NCI-H748 (cell line): ENCODE measurements around the gene CHST5.
"Not testable (repeated sequence)": the region's sequence is repeated elsewhere in the genome, so short reads cannot be mapped to it uniquely, and the experiment has no call there.

Experiments
- DNase-seq: peaks from one replicate; lab custom pipeline; 2025; ENCODE audit not compliant: unreplicated experiment; lab: John Stamatoyannopoulos, UW

The CHST5 gene

DNA sequence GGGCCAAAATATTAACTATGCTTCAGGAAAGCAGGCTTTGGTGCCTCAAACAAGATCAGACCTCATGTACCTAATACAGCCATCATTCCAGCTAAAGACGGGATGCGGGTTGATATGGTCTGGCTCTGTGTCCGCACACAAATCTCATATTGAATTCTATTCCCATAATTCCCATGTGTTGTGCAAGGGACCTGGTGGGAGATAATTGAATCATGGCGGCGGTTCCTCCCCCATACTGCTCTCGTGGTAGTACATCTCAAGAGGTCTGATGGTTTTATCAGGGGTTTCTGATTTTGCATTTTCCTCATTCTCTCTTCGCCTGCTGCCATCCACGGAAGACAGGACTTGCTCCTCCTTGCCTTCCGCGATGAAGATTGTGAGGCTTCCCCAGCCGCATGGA, 21.6 kb downstream of the CHST5 start:
- DNase-seq: no peak

DNA sequence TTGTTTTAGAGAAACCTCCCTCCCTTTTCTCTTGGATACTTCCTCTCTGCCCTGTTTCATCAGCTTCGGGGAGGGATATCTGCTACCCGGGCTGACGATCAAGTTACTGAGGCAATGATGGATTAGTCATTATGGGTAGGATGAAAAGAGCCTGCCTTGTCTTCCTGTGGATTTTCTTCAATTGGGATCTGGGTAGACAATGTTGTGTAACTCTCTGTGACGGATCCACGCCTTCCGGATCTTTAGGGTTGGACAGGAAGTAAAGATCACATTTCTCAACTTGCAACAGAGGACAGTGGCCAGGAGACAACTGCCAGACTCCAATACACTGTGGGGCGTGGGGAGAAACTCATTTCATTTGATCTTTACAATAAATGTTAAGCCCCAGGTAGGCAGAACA, 29.3 kb downstream of the CHST5 start:
- no peak for DNase-seq

DNA sequence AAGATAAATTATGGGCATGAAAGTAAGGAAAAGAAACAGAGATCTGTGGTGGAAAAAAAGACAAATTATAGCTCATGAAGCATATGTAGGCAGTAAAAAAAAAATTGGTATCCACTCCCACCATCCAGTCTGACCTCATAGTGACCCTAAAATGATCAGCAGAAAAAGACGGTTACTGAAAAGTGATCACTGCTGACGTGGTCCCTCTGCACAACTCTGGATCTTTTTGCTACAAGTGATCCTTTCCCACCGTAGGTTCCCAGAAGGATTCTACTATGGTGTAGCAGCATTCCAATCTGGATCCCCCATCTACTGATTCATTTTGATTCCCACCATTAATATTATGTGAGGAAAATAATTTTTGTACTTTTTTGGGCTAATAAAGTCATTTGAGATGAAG, 29.8 kb downstream of the CHST5 start:
- no peak for DNase-seq

- no peak for DNase-seq
Observed at GRCh38 chr16:75503801-75504200, 32.1 kb downstream of the CHST5 start.

GRCh38 chr16:75502916-75503605, 32.8 kb downstream of the CHST5 start:
- no peak for DNase-seq

- not testable (repeated sequence) for DNase-seq
Observed at GRCh38 chr16:75501820-75502219, 34.1 kb downstream of the CHST5 start.

GRCh38 chr16:75501359-75501758, 34.5 kb downstream of the CHST5 start:
- DNase-seq: no peak

GRCh38 chr16:75498605-75499322, 37.1 kb downstream of the CHST5 start:
- DNase-seq: peak; percentile 47

DNA sequence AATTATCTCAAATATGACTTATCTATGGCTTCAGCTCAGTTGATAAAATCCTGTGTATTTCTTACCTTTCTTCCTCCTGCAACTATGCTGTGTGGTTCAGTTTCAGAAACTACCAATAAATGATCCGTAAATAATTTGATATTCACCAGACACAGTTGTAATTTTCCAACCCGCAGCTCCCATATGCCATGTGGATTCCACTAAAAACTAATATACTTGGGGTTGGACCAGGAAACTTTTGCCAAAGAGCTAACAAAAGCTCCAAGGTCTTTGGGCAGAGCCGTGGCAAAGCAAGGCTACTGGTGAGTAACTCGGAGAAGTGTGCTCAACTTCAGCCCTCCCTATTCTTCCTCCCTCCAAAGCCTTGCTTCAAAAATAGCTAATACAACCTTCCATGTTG, 38.4 kb downstream of the CHST5 start:
- DNase-seq: no peak

- peak; percentile 60 for DNase-seq
Observed at GRCh38 chr16:75495076-75495674, 40.7 kb downstream of the CHST5 start, which contains the start of gene CHST6. Gene CHST6, minus strand, starts transcription at chr16:75495441. Its CDS starts 15,613 bp downstream, at chr16:75479828.

DNA sequence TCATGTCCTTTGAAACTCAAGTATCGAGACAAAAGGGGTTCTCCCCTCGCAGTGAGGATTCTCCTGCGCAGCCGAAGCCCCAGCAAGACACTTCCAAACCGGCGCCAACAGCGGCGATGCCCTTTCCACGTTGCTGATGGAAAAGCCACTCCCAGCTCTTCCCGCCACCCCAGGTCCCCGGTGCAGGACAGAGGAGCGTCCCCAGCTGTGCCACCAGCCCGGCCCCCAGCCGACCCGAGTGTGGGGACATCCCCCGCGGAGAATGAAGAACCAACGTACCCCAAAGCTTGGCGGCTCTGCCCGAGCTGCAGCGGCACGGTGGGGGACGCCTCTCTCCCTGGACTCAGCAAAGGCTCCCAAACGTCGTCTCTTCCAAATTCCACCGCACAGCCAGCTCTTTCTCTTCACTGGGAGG, 41.2 kb downstream of the CHST5 start:
- no peak for DNase-seq

DNA sequence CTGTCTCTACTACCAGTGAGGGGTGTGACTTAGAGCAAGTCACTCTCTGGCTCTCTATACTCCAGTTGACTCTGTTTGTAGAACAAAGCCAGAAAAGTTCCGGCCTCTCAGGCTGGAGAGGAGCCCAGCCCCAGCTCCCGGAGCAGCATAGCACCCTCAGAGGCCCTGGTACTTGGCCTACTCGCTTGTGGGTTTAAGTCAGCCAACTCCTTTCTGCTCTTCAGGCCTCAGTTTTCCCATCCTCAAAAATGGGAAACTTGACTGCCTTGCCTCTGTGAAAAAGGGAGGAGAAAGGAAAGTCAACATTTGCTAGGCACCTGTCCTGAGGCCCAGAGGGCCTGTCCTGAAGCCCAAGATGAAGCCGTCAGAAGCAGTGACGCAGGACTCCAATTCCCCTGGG, 41.7 kb downstream of the CHST5 start:
- DNase-seq: no peak

DNA sequence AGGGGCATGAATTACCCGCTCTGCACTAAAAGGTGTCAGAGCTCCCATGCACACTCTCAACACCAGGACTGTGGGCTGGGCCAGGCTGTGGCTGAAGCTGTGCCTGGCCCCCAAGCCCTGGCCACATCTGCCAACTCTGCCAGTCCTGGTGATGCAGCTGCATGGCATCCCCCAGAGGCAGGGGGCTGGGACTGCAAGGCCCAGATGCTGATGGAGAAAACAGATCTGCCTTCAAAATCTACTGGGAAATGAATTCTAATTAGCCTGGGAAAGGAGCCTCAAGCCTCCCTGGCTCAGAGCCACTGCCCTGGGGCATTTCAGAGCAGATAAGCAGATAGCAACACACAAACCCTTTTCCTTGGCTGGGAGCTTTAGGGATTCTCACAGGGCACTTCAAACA, 44.0 kb downstream of the CHST5 start:
- DNase-seq: peak; percentile 10

GRCh38 chr16:75488322-75488721, 47.6 kb downstream of the CHST5 start:
- DNase-seq: no peak

DNA sequence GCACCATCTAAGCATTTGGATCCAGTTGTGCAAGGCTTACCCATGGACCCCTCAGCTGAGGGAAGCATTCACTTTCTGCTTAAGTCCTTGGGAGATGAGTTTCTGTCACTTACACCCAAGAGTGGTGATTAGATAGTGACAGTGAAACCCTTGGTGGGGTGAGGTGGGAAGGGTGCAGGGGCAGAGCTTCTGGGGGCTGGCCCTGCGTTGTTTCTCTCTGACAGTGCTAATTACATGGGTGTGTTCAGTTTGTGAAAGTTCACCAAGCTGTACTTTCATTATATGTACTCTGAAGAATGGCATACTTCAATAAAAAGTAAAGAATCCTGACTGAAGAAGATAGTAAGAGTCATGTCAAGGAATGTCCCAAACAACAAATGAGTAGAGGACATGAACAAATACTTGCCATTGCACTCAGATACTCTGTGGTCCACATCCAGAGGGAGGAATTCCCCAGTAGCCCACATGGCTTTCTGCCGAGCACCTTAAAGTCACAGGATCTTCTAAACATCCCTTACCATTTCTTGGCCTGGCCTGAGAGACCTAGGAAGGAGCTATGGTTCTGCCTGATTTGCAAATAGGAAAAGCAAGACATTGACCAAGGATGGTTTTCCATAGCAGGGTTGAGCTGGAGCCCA, 49.1 kb downstream of the CHST5 start:
- no peak for DNase-seq

DNA sequence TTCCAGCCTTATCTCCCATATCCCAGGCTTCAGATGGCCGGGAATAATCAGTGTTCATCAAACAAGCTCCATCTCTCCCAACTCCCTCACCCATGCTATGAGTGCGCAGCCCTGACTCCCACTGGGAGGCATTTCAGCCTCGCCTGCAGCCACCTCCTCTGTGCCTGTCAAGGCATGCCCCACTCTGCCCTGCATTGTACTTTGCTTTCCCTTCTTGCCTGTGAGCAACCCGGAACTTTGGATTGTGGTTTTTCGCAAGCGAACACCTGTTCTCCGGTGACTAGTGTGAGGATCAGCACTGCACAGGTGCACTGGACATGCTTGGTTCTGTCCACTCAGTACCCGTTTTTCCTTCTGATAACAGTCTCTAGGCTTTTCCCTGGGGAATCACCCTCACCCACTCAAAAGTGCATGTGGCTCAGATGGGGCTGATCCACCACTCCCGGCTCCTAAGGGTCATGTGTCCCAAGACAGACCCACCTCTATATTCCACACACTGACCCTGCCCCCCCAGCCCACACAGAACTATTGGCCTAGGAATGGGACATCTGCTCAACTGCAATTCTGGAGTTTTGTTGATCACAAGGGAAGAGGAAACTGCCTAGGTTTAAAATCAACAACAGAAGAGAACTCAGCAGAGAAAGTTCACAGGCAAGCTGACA, 49.8 kb downstream of the CHST5 start:
- DNase-seq: no peak

DNA sequence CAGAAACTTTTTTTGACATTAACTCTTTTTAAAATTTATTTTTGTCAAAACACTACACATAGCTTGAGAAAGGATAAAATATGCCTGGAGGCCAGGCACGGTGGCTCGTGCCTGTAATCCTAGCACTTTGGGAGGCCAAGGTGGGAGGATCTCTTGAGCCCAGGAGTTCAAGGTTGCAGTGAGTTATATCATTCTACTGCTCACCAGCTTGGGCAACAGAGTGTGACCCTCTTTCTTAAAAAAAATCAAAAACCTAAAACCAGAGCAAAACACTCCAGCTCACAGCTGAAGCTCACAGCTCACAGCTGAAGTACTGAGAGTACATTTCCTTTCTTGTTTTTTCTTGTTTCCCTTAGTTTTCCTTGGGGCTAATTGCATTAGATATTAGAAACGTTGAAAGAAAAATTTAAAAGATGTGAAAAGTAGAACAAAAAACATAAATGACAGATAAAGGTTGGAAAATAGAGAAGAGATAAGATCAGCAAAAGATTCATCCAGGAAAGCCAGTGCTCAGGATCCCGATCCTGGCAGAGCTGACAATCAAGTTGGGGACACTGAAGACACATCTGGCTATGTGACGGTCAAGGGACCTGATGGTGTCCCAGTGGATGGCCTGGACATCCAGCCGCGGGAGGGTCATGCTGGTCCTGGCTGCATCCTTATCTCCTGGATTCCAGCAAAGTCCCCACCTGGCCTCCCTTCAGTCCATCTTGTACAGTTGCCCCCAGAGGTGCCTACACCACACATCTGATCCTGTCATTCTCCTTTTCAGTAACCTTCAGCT, 50.5 kb downstream of the CHST5 start:
- DNase-seq: no peak

- DNase-seq: no peak
Observed at GRCh38 chr16:75483222-75483621, 52.7 kb downstream of the CHST5 start.

DNA sequence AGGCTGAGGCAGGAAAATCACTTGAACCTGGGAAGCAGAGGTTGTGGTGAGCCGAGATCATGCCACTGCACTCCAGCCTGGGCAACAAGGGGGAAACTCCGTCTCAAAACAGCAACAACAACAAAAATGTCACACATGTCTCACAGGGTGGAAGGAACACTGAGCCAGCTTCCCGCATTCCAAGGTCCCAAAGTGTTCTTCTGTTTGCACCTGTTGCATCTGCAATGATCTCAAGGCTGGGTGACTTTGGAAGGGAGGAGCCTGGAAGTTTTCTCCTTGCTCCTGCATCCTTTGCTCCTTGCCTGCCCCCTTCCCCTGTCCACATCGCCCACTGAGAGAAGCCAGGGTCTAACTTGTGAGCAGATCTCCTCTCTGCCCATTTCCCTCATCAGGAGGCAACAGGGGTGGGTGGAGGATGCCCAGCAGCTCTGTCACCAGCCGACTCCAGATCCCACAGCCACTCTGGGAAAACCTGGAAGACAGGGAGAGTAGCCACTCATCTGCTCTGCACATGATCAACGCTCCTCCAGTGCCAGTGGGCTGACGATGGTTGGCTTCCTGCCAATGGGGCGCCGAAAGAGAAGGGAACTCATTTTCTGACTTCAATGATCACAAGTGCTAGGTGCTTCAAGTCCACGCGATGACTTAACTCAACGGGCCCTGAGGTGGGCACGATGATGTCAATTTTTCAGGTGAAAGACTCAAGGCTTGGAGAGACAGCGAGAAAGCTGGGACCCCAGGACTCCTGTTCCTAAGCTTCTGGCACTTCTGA, 53.3 kb downstream of the CHST5 start:
- no peak for DNase-seq

GRCh38 chr16:75481475-75481874, 54.4 kb downstream of the CHST5 start:
- no peak for DNase-seq
